ENCODE data around the gene VPS13A.
"Not testable (repeated sequence)": the region's sequence is repeated elsewhere in the genome, so short reads cannot be mapped to it uniquely, and the experiment has no call there.

VPS13A gene

DNA sequence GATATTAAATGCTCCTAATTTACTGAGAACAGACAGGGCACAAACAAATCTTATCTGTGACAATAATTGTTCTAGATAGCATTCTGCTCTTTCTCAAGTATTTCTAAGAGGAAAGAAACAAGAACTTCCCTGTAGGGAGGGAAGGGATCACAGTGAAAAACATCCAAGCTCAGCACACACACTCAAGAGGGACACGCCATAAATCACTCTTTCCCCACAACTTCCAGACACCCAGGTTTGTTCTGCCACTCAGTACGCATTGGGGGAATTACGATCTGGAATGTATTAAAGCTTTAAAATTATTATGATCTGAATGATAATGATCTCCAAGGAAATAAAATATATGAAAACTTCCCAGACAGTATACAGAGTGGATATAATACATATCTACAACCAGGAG lies 249.4 kb downstream of the VPS13A start:
- DNase-seq: no peak

GRCh38 chr9:77427256-77427927 lies 250.1 kb downstream of the VPS13A start:
- DNase-seq: peak; percentile 38

DNA sequence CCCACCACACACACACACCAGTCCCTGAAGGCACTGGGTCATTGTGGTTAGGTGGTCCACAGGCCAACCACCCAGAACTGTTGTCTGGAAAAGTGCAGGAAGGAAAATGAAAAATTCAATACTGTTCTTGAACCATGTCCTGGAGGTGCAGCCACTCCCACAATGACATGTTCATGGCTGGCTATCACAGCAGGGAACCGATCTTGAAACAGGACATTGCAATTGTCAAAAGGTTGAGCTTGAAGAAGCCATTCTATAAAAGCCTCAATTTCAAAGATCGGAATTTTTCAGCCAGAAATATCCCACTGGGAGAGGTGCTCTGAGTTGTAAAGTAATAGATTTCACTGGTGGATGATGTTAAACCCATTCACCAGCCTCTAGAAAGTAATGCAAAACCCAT lies 252.6 kb downstream of the VPS13A start:
- DNase-seq: no peak

GRCh38 chr9:77432053-77432452 lies 254.7 kb downstream of the VPS13A start:
- DNase-seq: no peak

- peak; percentile 86 for DNase-seq
These were observed 256.5 kb downstream of the VPS13A start for GRCh38 chr9:77433675-77434445.

DNA sequence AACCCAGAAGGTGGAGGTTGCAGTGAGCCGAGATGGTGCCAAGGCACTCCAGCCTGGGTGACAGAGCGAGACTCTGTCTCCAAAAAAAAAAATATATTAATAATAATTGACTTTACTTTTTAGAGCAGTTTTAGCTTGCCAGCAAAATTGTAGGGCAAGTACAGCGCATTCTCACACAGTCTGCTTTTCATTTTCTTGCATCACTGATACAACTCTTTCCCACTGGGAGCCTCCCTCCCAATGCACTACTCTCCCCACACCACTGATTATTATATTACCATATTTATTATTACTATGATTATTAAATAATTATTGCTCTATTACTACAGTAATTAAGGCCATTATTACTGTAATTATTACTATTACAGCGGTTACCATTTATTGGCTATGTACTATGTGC lies 257.9 kb downstream of the VPS13A start:
- DNase-seq: peak; percentile 27

DNA sequence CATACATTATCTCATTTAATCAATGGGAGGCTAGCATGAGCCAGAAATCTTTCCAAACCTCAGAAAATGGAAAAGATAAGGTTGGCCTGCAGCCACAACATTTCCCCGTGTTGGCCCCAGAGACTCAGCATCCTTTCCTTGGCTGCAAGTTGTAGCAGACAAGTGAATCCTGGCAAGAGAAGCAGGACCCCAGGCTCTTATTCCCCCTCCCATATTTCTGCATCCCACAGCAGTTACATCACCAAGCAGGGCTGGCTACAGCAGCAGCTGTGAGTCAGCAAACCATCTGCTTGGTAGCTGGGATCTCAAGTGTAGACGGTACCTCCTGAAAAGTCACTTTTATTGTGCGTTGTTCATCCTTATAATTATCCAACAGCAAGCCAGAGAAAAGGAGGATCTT lies 258.4 kb downstream of the VPS13A start:
- DNase-seq: peak; percentile 70

GRCh38 chr9:77438653-77439052 lies 261.3 kb downstream of the VPS13A start:
- DNase-seq: no peak

- peak; percentile 73 for DNase-seq
These were observed 262.7 kb downstream of the VPS13A start for GRCh38 chr9:77440057-77440456.

GRCh38 chr9:77441124-77441523 lies 263.8 kb downstream of the VPS13A start:
- DNase-seq: not testable (repeated sequence)

GRCh38 chr9:77442436-77442835 lies 265.1 kb downstream of the VPS13A start:
- DNase-seq: no peak

GRCh38 chr9:77447646-77448045 lies 270.3 kb downstream of the VPS13A start:
- DNase-seq: no peak

DNA sequence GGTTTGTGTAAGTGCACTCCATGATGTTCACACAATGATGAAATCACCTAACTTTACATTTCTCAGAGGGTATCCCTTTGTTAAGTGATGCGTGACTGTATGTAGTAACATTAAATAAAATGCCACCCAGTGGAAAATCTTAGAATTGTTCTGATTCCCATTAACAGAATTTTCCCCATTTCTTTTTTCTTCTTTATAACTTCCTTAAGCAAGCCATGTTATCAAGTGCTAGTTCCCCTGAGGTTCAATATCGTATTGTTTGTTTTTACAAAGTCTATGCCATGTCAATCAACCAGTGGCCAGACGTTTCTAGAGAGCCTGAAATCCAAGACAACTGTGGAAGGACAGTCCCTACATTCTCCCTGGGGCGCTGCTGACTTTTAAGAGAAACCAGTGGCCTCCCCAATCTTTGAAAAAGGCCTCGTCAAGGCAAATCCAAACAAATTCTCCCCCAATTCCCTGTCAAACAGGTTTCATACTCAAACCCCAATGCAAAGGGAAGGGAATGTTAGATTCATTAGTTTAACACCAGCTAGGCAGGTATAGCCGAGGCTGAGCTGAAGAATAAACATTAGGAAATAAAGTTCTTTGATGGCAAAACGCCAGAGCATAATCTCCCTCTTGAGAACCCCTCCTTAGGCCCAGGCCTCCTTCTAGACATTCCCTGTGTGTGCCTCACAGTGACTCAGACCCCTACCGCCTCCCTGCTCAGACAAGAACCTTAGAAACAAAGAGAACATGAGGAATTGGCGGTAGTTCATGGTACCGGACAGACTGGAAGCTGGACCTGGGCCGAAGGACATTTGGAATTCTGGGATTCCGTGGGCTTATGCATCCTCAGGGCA lies 272.1 kb downstream of the VPS13A start:
- peak; percentile 33 for DNase-seq

GRCh38 chr9:77450085-77450475 lies 272.7 kb downstream of the VPS13A start:
- DNase-seq: no peak

DNA sequence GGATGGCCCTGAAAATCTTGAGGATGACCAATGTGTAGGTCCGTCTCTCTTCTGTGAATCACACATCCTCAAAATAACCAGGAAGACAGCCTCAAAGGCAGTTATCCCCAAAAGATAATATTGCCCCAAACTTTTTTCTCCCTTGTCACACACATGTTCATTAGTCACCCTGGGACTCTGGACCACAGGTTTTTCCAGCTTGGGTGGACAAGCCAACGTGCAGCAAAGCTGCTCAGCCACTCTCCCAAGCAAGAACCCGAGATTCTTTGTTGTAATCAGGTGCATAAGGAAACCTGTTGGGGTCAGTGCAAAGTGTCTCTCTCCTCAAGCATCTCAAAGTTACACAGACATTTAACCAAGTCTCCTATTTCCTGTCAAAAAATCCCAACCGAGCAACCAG lies 274.2 kb downstream of the VPS13A start:
- DNase-seq: no peak

DNA sequence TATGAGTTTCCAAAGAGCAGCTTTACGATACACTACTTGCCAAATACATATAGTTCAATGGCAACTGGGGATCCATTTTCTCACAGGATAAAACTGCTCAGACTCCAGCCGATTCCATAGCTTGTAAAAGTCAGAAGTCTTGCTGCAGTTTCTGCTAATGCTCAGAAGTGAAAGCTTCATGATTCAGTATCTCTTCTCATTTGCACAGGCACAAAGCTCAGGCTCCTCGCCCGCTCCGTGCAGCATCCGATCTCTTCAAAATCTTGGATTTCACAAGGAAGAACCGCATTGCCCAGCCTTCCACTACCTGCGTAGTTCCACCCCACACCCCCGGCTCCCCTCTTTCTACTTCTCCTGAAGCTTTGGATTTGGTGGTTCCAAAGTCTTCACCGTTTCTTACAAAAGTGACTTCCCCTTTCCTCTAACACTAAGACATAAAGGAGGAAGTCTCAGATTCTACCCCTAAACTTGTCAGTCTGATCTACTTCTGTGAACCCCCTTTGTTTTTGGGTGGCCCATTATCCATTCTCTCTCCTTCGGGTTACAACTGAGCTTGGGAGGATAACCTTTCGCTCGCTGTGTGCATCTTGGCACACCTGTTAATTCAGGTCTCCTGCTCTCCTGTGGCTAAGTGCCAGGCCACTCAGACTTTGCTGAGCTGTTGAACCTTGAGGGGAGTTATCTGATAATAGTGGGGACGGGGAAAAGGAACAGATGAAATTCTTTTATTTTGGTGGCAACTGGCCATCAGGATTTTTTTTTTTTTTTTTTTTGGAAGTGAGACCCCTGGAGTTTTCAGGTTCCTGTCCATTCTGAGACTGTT lies 276.7 kb downstream of the VPS13A start:
- no peak for DNase-seq

- DNase-seq: no peak
These were observed 277.3 kb downstream of the VPS13A start for GRCh38 chr9:77454663-77455062.

DNA sequence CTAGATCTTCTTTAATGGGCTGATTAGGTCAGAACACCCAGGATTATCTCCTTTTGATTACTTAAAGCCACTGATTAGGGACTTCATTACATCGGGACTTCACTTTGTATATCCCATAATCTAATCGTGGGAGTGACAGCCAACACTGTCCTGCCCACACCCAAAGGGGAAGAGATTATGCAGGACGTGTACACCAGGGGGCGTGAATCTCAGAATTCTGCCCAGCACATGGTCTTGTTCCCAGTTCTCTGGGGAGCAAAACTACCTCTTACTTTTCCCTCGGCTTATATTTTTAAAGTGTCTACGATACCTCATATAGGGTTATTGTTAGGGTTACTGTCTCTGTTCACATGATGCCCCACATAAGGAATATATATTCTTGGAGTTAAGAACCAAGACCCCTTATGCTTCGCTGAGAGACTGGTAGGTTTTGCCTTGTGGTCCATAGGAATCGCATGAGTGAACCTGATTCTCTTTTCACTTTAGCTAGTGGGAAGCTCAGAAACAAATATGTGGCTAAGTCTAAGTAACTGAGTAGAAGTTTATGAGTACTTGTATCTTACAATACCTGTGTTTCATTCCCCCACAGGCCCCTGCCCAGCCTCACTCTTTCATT lies 278.1 kb downstream of the VPS13A start:
- DNase-seq: no peak

- peak; percentile 93 for DNase-seq
These were observed 279.6 kb downstream of the VPS13A start for GRCh38 chr9:77456829-77457437.

DNA sequence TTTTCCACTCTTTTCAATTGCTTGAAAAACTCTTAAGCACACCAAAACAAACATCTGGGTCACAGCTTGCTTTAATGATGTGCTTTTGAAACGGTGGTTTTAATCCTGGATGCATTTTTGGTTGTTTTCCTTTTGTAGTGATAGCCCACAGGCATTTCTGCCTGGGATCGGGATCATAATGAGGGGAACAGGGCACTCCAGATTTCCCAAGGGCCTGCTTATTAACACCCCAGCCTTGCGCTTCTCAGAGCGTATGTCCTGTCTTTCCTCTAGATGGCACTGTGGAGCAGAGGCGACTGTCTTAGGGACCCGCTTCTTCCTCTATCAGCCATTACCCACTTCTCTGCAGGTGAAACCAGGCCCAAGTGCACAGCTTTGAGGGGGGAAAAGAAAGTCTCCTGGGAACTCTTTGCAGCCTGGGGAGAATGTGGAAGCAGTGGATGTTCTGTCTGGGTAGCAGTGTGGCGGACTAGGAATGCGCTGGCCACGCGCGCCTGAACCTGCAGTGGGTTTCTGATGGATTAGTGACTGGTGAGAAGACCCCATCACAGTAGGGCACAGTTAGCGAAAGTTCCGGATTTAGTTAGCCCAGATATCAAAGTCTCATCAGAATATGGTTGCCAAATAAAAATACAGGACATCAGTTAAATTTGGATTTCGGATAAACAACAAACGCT lies 280.7 kb downstream of the VPS13A start:
- DNase-seq: peak; percentile 88

DNA sequence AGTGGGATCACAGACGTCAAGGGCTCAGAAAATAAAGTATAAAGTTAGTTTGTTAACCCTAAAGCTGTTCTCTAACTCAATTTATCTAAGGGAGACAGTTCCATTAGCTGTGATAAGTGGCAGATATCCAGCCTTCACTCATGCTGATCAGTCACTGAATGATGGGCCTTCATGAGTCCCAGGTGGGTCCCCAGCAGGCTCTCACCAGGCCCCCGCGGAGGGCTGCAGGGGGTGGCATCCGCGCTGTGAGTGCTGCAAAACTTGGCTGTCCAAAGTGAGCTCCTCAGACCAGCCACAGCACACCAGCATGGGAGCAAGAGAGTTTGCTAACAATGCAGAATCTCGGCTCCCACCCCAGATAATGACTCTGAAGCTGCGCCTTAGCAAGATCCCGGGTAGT lies 283.6 kb downstream of the VPS13A start:
- no peak for DNase-seq

Measured in eye (tissue), 1 donor.